Neural cell (in vitro differentiated cells): Measurements from ENCODE around the gene NR2F1-AS1. TPM values are rescaled to one million over a fixed set of nuclear protein-coding genes. Genes with fewer than 3 reads are reported as not detected.

Experiments used
- H2AFZ ChIP-seq: fragments of 200-600, 300-800 bp; sonication (generic), shearing (Covaris generic); 2 replicates; pipeline ENCODE4 v1.6.0; 2014; ENCODE audit warnings: low read depth, mild to moderate bottlenecking, antibody characterized with exemption, low read length, moderate library complexity
- H3F3A ChIP-seq: fragments of 200-600 bp; shearing (Covaris generic); 2 replicates; pipeline ENCODE4 v1.6.1; 2016; ENCODE audit warnings: mild to moderate bottlenecking, moderate library complexity, mixed read lengths, antibody characterized with exemption, low read length; ENCODE audit not compliant: insufficient read depth, poor library complexity, severe bottlenecking
- H3K27ac ChIP-seq: fragments of 200-600, 300-800 bp; sonication (generic), shearing (Covaris generic); 2 replicates; pipeline ENCODE4 v1.5.1; 2014; ENCODE audit warnings: mild to moderate bottlenecking, low read length, moderate library complexity
- H3K27me3 ChIP-seq: fragments of 300-800, 200-600 bp; sonication (generic), shearing (Covaris generic); 2 replicates; pipeline ENCODE4 v1.6.0; 2014; ENCODE audit warnings: mild to moderate bottlenecking, low read depth, low read length, moderate library complexity; ENCODE audit not compliant: insufficient read depth
- H3K36me3 ChIP-seq: fragments of 300-800, 200-600 bp; sonication (generic), shearing (Covaris generic); 2 replicates; pipeline ENCODE4 v1.5.1; 2014; ENCODE audit warnings: mild to moderate bottlenecking, antibody characterized with exemption, low read length, moderate library complexity; ENCODE audit not compliant: insufficient read depth
- H3K4me2 ChIP-seq: fragments of 300-800, 200-600 bp; sonication (generic), shearing (Covaris generic); 2 replicates; pipeline ENCODE4 v1.6.0; 2014; ENCODE audit warnings: mild to moderate bottlenecking, low read length
- H3K4me3 ChIP-seq: fragments of 300-800, 200-600 bp; sonication (generic), shearing (Covaris generic); 2 replicates; pipeline ENCODE4 v1.5.1; 2014; ENCODE audit warnings: mild to moderate bottlenecking, low read length, moderate library complexity
- H3K79me2 ChIP-seq: fragments of 200-600 bp; shearing (Covaris generic); replicated peaks from 2 replicates; pipeline ENCODE4 v1.6.0; 2014; ENCODE audit warnings: mild to moderate bottlenecking, low read length, moderate library complexity; ENCODE audit not compliant: insufficient read depth
- H3K9ac ChIP-seq: fragments of 300-800, 200-600 bp; sonication (generic), shearing (Covaris generic); 2 replicates; pipeline ENCODE4 v1.6.1; 2016; ENCODE audit warnings: mild to moderate bottlenecking, low read length, mixed read lengths
- H3K9me2 ChIP-seq: fragments of 200-600 bp; shearing (Covaris generic); 2 replicates; pipeline ENCODE4 v1.6.1; 2016; ENCODE audit warnings: mild to moderate bottlenecking, low read length, mixed read lengths; ENCODE audit not compliant: insufficient read depth
- H3K9me3 ChIP-seq: fragments of 200-600, 300-800 bp; sonication (generic), shearing (Covaris generic); 2 replicates; pipeline ENCODE4 v1.6.1; 2016; ENCODE audit warnings: mild to moderate bottlenecking, mixed run types, low read length, moderate library complexity, mixed read lengths
- H4K20me1 ChIP-seq: fragments of 200-600 bp; shearing (Covaris generic); 2 replicates; pipeline ENCODE4 v1.6.1; 2016; ENCODE audit warnings: mild to moderate bottlenecking, mixed run types; ENCODE audit not compliant: insufficient read depth
- EP300 ChIP-seq: fragments of 450-650 bp; conservative IDR thresholded peaks from 2 replicates; pipeline ENCODE4 v1.6.1; 2014; ENCODE audit warnings: antibody characterized with exemption, mild to moderate bottlenecking, moderate library complexity; ENCODE audit not compliant: poor library complexity, severe bottlenecking
- EZH2 ChIP-seq: fragments of 200-600, 300-800 bp; shearing (Covaris generic), sonication (generic); IDR thresholded peaks from 2 replicates; pipeline ENCODE4 v1.6.1; 2014; ENCODE audit warnings: antibody characterized with exemption, low read length, borderline replicate concordance, mild to moderate bottlenecking; ENCODE audit not compliant: insufficient read depth, poor library complexity, severe bottlenecking
- MXI1 ChIP-seq: fragments of 450-650 bp; conservative IDR thresholded peaks from 2 replicates; pipeline ENCODE4 v1.6.1; 2014; ENCODE audit warnings: antibody characterized with exemption, mild to moderate bottlenecking; ENCODE audit not compliant: poor library complexity, severe bottlenecking
- POLR2AphosphoS5 ChIP-seq: IDR thresholded peaks from 2 replicates; pipeline ENCODE4 v1.6.1; 2012
- RAD21 ChIP-seq: fragments of 450-650 bp; conservative IDR thresholded peaks from 2 replicates; pipeline ENCODE4 v1.6.1; 2014; ENCODE audit warnings: antibody characterized with exemption, mild to moderate bottlenecking, moderate library complexity
- SMC3 ChIP-seq: fragments of 450-650 bp; conservative IDR thresholded peaks from 2 replicates; pipeline ENCODE4 v1.6.1; 2014; ENCODE audit warnings: antibody characterized with exemption, mild to moderate bottlenecking, moderate library complexity; ENCODE audit not compliant: poor library complexity
- TAF1 ChIP-seq: IDR thresholded peaks from 2 replicates; pipeline ENCODE4 v1.6.1; 2012; ENCODE audit warnings: low read depth
- polyA plus RNA-seq: library from polyadenylated mRNA; depleted of rRNA; stranded (reverse); fragments of >200 nt; gene quantifications from 2 replicates; pipeline ENCODE4 v1.2.3, GENCODE V29; 2014
- TF ChIP-seq, protein P1 (sequence below): IDR thresholded peaks from 2 replicates; pipeline ENCODE4 v1.6.1; 2012; ENCODE audit warnings: borderline replicate concordance
- TF ChIP-seq, protein P2 (sequence below): fragments of 450-650 bp; IDR thresholded peaks from 2 replicates; pipeline ENCODE4 v1.5.1; 2014; ENCODE audit warnings: antibody characterized with exemption, mild to moderate bottlenecking, moderate library complexity; ENCODE audit not compliant: poor library complexity, severe bottlenecking

The NR2F1-AS1 gene
- polyA plus RNA-seq, 1 donor from 2014 or later: 0.24 TPM

DNA sequence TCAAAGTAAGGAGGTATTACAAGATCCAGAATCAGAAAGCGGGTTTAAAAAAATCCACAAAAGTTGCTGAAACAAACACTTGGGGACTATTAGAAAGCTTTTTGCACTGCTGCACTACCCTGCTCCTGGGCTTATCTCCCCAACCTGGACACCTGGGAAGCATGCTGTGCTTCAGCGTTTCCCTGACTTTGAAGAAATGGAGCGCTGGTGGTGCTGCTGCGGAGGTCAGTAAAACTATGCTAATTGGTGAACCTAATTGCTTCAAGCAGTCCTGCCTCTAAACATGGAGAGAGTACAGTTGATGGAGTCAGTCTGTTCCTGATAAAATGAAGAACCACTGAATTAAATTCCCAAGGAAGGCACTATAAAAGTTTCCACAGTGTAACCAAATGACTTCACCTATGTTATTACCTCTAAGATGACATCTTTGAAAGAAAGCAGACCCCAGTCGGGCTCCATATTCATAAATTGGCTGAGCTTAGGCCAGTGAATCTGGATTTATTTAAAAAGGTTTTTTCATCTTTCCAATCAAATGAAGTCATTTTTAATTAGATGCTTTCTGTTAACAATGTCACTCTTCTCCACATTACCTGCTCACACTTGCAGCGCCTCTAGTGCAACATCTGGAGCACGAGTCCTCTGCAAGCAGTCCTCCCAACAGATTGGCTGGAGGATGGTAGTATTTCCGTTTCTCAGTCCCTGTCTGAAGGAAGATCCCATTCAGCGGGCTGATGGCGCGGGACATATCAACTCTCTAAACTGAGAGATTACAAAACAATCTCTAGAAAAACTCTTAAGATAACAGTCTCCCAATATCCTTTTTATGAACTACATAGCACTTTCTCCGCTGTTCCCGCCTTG is 11.5 kb downstream of the NR2F1-AS1 start:
- Histone ChIP-seq H3K9me3 (no peaks in the 10 kb centered on the region), H3F3A (no peaks in the 10 kb centered on the region), H3K4me3 (no peak overlapping the region), H3K9ac (no peak overlapping the region), H3K27me3 (peaks cover 82% of the 10 kb centered on the region), H3K79me2 (no peaks in the 10 kb centered on the region), H3K4me2 (no peak overlapping the region), H3K27ac (no peak overlapping the region), H2AFZ (no peak overlapping the region), H3K36me3 (no peaks in the 10 kb centered on the region), H4K20me1 (no peaks in the 10 kb centered on the region), H3K9me2 (no peaks in the 10 kb centered on the region)
- TF ChIP-seq RAD21: no peak

DNA sequence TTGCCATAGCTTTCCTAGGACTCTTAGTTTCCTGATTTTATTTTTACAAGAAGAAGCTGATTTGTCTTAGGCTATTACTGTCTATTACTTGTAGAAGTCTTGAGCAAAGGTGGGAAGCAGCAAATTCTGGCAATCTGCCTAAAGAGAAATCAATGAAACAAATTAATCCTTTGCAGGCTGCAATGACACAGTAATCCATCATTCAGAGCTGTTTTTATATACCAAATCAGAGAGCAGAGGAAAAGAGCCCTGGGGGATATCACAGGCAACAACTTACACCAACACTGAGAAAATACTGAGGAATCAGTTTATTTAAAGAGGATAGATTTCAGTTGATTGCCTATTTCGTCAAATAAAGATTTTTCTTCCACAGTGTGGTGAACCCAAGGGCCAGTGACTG is 13.6 kb downstream of the NR2F1-AS1 start:
- Histone ChIP-seq H3K4me2 (no peak overlapping the region), H3K27ac (no peak overlapping the region), H3K36me3 (no peaks in the 10 kb centered on the region), H3K9me3 (no peaks in the 10 kb centered on the region), H3K4me3 (no peak overlapping the region), H3F3A (no peaks in the 10 kb centered on the region), H2AFZ (no peak overlapping the region), H3K9ac (no peak overlapping the region), H3K79me2 (no peaks in the 10 kb centered on the region), H4K20me1 (no peaks in the 10 kb centered on the region), H3K9me2 (no peaks in the 10 kb centered on the region), H3K27me3 (peaks cover 61% of the 10 kb centered on the region)
- TF ChIP-seq EZH2 (no peak), POLR2AphosphoS5 (no peak), EP300 (no peak), TAF1 (no peak), RAD21 (no peak), SMC3 (no peak), MXI1 (no peak)
- TF ChIP-seq, protein P1, sequence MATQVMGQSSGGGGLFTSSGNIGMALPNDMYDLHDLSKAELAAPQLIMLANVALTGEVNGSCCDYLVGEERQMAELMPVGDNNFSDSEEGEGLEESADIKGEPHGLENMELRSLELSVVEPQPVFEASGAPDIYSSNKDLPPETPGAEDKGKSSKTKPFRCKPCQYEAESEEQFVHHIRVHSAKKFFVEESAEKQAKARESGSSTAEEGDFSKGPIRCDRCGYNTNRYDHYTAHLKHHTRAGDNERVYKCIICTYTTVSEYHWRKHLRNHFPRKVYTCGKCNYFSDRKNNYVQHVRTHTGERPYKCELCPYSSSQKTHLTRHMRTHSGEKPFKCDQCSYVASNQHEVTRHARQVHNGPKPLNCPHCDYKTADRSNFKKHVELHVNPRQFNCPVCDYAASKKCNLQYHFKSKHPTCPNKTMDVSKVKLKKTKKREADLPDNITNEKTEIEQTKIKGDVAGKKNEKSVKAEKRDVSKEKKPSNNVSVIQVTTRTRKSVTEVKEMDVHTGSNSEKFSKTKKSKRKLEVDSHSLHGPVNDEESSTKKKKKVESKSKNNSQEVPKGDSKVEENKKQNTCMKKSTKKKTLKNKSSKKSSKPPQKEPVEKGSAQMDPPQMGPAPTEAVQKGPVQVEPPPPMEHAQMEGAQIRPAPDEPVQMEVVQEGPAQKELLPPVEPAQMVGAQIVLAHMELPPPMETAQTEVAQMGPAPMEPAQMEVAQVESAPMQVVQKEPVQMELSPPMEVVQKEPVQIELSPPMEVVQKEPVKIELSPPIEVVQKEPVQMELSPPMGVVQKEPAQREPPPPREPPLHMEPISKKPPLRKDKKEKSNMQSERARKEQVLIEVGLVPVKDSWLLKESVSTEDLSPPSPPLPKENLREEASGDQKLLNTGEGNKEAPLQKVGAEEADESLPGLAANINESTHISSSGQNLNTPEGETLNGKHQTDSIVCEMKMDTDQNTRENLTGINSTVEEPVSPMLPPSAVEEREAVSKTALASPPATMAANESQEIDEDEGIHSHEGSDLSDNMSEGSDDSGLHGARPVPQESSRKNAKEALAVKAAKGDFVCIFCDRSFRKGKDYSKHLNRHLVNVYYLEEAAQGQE: no peak
- TF ChIP-seq, protein P2, sequence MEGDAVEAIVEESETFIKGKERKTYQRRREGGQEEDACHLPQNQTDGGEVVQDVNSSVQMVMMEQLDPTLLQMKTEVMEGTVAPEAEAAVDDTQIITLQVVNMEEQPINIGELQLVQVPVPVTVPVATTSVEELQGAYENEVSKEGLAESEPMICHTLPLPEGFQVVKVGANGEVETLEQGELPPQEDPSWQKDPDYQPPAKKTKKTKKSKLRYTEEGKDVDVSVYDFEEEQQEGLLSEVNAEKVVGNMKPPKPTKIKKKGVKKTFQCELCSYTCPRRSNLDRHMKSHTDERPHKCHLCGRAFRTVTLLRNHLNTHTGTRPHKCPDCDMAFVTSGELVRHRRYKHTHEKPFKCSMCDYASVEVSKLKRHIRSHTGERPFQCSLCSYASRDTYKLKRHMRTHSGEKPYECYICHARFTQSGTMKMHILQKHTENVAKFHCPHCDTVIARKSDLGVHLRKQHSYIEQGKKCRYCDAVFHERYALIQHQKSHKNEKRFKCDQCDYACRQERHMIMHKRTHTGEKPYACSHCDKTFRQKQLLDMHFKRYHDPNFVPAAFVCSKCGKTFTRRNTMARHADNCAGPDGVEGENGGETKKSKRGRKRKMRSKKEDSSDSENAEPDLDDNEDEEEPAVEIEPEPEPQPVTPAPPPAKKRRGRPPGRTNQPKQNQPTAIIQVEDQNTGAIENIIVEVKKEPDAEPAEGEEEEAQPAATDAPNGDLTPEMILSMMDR: no peak
